ENCODE results near the gene RAB3C. TPM values are rescaled to one million over a fixed set of nuclear protein-coding genes. Genes with fewer than 3 reads are reported as not detected.

The RAB3C gene
- total RNA-seq, 1 donor from 2014 or later = 0.47 TPM

DNA sequence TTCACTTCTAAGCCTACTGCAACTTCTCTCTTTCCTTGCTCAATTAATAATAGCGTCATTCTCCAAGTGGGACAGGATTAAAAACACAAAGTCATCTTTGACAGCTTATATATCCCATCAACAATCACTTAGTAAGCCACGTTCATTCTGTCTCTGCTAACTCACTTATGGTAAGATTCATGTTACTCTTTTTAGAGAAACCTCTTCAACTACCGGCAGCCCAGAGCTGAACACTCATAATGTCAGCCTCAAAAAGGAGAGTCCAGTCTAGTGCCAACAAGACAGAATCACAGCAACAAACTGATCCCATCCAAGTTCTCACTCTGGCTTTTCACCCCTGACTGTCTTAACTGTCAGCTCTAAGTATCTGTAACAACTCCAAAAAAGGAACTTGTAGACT, 196.0 kb downstream of the RAB3C start:
- POLR2A ChIA-PET = no interaction called here

DNA sequence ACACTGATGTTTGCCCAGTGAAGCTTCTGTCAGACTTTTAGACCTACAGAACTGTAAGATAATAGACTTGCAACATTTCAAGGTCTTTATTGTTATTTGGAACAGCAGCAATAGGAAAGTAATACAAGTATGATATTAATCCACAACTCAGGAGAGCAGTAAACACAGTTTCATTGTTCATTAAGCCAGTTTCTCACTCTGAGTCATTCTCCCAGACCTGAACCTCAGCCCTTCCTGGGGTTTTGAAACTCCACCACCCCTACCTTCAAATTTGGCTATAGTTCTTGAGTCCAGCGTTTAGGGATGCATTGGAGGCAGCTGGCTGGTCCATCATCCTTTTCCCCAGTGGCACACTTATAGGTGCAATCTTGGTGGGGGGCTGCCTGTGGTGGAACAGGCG, 203.2 kb downstream of the RAB3C start:
- peaks cover 8% of the 10 kb centered on the region for H3K4me1 Mint-ChIP-seq
- intact Hi-C loops (cut with micrococcal nuclease) = no loop called here
- peaks cover 3% of the 10 kb centered on the region for H3K9me3 Mint-ChIP-seq
- DNase-seq (no peak), ATAC-seq (ENCODE audit: low read depth) (no peak)
- H3K4me3 Mint-ChIP-seq = no peak overlapping the region
- H3K27ac Mint-ChIP-seq = no peak overlapping the region
- H3K36me3 Mint-ChIP-seq (ENCODE audit: low read depth) = no peaks in the 10 kb centered on the region
- ChIA-PET CTCF (no interaction called here), POLR2A (no interaction called here)
- peaks cover 6% of the 10 kb centered on the region for H3K27me3 Mint-ChIP-seq
- TF ChIP-seq, protein P1, sequence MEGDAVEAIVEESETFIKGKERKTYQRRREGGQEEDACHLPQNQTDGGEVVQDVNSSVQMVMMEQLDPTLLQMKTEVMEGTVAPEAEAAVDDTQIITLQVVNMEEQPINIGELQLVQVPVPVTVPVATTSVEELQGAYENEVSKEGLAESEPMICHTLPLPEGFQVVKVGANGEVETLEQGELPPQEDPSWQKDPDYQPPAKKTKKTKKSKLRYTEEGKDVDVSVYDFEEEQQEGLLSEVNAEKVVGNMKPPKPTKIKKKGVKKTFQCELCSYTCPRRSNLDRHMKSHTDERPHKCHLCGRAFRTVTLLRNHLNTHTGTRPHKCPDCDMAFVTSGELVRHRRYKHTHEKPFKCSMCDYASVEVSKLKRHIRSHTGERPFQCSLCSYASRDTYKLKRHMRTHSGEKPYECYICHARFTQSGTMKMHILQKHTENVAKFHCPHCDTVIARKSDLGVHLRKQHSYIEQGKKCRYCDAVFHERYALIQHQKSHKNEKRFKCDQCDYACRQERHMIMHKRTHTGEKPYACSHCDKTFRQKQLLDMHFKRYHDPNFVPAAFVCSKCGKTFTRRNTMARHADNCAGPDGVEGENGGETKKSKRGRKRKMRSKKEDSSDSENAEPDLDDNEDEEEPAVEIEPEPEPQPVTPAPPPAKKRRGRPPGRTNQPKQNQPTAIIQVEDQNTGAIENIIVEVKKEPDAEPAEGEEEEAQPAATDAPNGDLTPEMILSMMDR (IDR thresholded peaks at IDR 0.05) = no peak

More for the DNA sequence above, 196.0 kb downstream of the RAB3C start:
- Mint-ChIP-seq H3K27me3 (no peaks in the 10 kb centered on the region), H3K36me3 (ENCODE audit: low read depth) (no peaks in the 10 kb centered on the region), H3K9me3 (peaks cover 2% of the 10 kb centered on the region), H3K4me3 (no peak overlapping the region), H3K27ac (no peak overlapping the region), H3K4me1 (no peaks in the 10 kb centered on the region)
- intact Hi-C loops (cut with micrococcal nuclease) = no loop called here
- TF ChIP-seq, protein P1 (IDR thresholded peaks at IDR 0.05) = no peak
- CTCF ChIA-PET = no interaction called here
- DNase-seq (no peak), ATAC-seq (ENCODE audit: low read depth) (no peak)

DNA sequence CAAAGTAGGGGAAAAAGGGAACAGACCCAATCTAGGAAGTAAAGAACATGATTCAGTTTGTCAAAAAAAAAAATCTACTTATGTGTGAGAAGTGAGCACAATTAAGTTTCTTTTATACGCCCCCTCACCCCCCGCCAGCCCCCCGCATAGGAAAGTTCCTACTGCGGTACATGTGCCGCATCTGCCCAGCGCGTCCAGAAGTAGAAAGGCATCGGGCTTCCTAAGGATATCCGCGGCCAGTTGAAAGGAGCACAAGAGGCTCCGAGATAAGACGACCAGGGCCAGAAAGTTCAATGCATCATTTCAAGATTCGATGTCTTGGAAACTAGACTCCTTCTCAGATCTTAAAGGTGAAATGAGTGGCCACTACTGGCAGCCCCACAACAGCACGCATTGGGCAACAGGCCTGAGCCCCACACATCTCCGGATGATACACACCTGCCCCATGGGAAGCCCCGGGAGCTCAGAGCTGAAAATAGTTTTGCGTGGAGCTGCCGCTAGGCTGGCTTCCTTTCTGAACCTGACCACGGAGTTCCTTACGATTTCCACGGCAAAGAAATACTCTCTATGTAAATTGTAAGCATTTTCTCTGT, 203.9 kb downstream of the RAB3C start:
- ATAC-seq (ENCODE audit: low read depth) (no peak), DNase-seq (no peak)
- H3K4me3 Mint-ChIP-seq = no peak overlapping the region
- peaks cover 8% of the 10 kb centered on the region for H3K4me1 Mint-ChIP-seq
- H3K27me3 Mint-ChIP-seq = peaks cover 6% of the 10 kb centered on the region
- TF ChIP-seq, protein P1 (IDR thresholded peaks at IDR 0.05) = no peak
- ChIA-PET POLR2A (no interaction called here), CTCF (no interaction called here)
- peaks cover 3% of the 10 kb centered on the region for H3K9me3 Mint-ChIP-seq
- intact Hi-C loops (cut with micrococcal nuclease) = no loop called here
- no peaks in the 10 kb centered on the region for H3K36me3 Mint-ChIP-seq (ENCODE audit: low read depth)
- H3K27ac Mint-ChIP-seq = no peak overlapping the region

- intact Hi-C loops (cut with micrococcal nuclease) = no loop called here
These were observed 205.1 kb downstream of the RAB3C start for GRCh38 chr5:58787987-58788386.

GRCh38 chr5:58793888-58794657, 211.2 kb downstream of the RAB3C start:
- ChIA-PET POLR2A (no interaction called here), CTCF (no interaction called here)
- H3K4me3 Mint-ChIP-seq = no peak overlapping the region

More at GRCh38 chr5:58787987-58788386, 205.1 kb downstream of the RAB3C start:
- H3K4me3 Mint-ChIP-seq = no peak overlapping the region
- no peak for DNase-seq
- POLR2A ChIA-PET = no interaction called here
- H3K4me1 Mint-ChIP-seq = peaks cover 8% of the 10 kb centered on the region
- H3K27ac Mint-ChIP-seq = no peak overlapping the region
- H3K36me3 Mint-ChIP-seq (ENCODE audit: low read depth) = no peaks in the 10 kb centered on the region
- CTCF ChIA-PET = no interaction called here
- TF ChIP-seq, protein P1 (IDR thresholded peaks at IDR 0.05) = no peak
- H3K9me3 Mint-ChIP-seq = peaks cover 3% of the 10 kb centered on the region
- H3K27me3 Mint-ChIP-seq = peaks cover 6% of the 10 kb centered on the region
- no peak for ATAC-seq (ENCODE audit: low read depth)

More at GRCh38 chr5:58793888-58794657, 211.2 kb downstream of the RAB3C start:
- DNase-seq = no peak
- H3K4me1 Mint-ChIP-seq = peaks cover 4% of the 10 kb centered on the region
- no peak for ATAC-seq (ENCODE audit: low read depth)
- H3K27me3 Mint-ChIP-seq = no peaks in the 10 kb centered on the region
- intact Hi-C loops (cut with micrococcal nuclease) = no loop called here
- TF ChIP-seq, protein P1 (IDR thresholded peaks at IDR 0.05) = no peak
- no peak overlapping the region for H3K27ac Mint-ChIP-seq
- no peaks in the 10 kb centered on the region for H3K9me3 Mint-ChIP-seq
- H3K36me3 Mint-ChIP-seq (ENCODE audit: low read depth) = no peaks in the 10 kb centered on the region

Measured in activated B cell treated with CpG ODN at 0.5 μM for 24 hours (primary cell).